ENCODE data around the gene KAT7. TPM values are rescaled to one million over a fixed set of nuclear protein-coding genes. Genes with fewer than 3 reads are reported as not detected.

KAT7 gene
- polyA plus RNA-seq, 3 donors: 17.5 to 28.1 (median 18.1) TPM

- Mint-ChIP-seq H3K9me3 (peaks cover 0 to 2% (median 1%) of the 10 kb centered on the region in 7 donors), H3K4me1 (peaks cover 60% of the 10 kb centered on the region), H3K36me3 (peaks cover 4 to 26% of the 10 kb centered on the region in 2 donors), H3K4me3 (no peak overlapping the region), H3K27ac (peak overlapping the region in 4 of 7 donors; percentile 3 to 66 (median 38)), H3K27me3 (ENCODE audit: low read depth in 3 of 3) (peaks cover 0 to 2% (median 0%) of the 10 kb centered on the region in 3 donors)
- H4K20me1 ChIP-seq (ENCODE audit: insufficient read depth, low read length): peaks cover 27% of the 10 kb centered on the region
- no peak for DNase-seq
- no peaks in the 10 kb centered on the region for H3K9me3 ChIP-seq (replicated peaks in 1 of 2; ENCODE audit: control insufficient read depth in 1 of 2, insufficient read depth in 1 of 2, low read length in 2 of 2)
- no peak overlapping the region for H3K4me2 ChIP-seq (replicated peaks; ENCODE audit: extremely low read depth, low read length, poor library complexity, severe bottlenecking)
- no peaks in the 10 kb centered on the region for H3K27me3 ChIP-seq (ENCODE audit: control insufficient read depth in 2 of 2, insufficient read depth in 2 of 2, low read length in 2 of 2)
- H3K4me1 ChIP-seq (ENCODE audit: control insufficient read depth in 1 of 2, insufficient read depth in 2 of 2, low read length in 2 of 2): peaks cover 32 to 51% of the 10 kb centered on the region in 2 donors
- no peak overlapping the region for H3K9ac ChIP-seq (ENCODE audit: insufficient read depth, low read length, poor library complexity, severe bottlenecking)
- H3K79me2 ChIP-seq (ENCODE audit: insufficient read depth, low read length): peaks cover 77% of the 10 kb centered on the region
- no peak overlapping the region for H3K4me3 ChIP-seq (replicated peaks in 1 of 3; ENCODE audit: low read depth in 2 of 3, low read length in 3 of 3)
- H3K36me3 ChIP-seq (replicated peaks in 1 of 2; ENCODE audit: control insufficient read depth in 1 of 2, insufficient read depth in 2 of 2, low read length in 2 of 2): peaks cover 10 to 12% of the 10 kb centered on the region in 2 donors
- no peak overlapping the region for H3K27ac ChIP-seq (ENCODE audit: low read depth in 1 of 2, low read length in 2 of 2)
- TF ChIP-seq, protein P1, sequence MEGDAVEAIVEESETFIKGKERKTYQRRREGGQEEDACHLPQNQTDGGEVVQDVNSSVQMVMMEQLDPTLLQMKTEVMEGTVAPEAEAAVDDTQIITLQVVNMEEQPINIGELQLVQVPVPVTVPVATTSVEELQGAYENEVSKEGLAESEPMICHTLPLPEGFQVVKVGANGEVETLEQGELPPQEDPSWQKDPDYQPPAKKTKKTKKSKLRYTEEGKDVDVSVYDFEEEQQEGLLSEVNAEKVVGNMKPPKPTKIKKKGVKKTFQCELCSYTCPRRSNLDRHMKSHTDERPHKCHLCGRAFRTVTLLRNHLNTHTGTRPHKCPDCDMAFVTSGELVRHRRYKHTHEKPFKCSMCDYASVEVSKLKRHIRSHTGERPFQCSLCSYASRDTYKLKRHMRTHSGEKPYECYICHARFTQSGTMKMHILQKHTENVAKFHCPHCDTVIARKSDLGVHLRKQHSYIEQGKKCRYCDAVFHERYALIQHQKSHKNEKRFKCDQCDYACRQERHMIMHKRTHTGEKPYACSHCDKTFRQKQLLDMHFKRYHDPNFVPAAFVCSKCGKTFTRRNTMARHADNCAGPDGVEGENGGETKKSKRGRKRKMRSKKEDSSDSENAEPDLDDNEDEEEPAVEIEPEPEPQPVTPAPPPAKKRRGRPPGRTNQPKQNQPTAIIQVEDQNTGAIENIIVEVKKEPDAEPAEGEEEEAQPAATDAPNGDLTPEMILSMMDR (IDR thresholded peaks at IDR 0.05): no peak
- H2AFZ ChIP-seq (ENCODE audit: insufficient read depth, low read depth, low read length, poor library complexity, severe bottlenecking): no peak overlapping the region
- intact Hi-C loops (cut with micrococcal nuclease): loop anchor here in 1 of 2 donors (5.0 kb wide), 1 partner anchor 34 kb away; no protein-coding TSS in a partner anchor
- 40% methylated on average over 3 of the region's 6 CpGs for WGBS (ENCODE audit: insufficient coverage)
Measured at GRCh38 chr17:49760932-49761558, 27.4 kb upstream of the KAT7 start.

DNA sequence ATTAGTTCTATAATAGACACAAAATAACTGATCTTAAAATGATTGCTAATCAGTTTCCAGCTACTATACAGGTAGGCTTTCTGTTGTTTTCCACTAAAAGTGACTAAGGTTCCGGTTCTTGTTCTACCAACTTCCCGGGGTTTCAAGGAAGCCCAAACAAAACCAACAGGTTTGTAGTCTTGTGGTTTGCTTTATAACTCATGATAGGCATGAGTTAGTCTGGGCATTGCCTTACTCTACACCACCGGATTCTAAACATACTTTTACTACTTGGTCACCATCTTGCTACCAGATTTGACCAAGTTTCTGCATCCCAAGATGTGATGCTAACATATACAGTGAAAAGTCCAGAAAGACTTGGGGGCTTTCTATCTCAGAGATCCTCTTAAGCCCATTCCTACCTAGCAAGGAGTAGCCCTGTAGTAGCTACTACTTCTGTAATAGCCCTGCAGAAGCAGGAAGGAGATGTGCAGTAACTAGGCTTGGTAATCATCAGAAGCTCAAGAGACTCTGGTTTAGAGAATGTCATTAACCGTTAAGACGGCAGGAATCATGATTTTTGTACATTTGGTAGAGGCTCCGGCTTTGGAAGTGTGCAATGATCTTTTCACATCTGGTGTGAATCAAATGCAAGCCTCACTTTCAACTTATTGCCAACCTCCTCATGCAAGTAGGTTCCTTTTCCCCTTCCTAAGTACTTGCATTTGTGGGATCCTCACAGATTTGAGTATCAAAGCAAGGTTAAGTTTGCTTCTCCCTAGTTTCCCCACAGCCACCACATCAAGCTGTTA, 26.1 kb upstream of the KAT7 start:
- peaks cover 0 to 2% (median 0%) of the 10 kb centered on the region in 3 donors for H3K27me3 Mint-ChIP-seq (ENCODE audit: low read depth in 3 of 3)
- peak overlapping the region; percentile 95 for H3K4me2 ChIP-seq (replicated peaks; ENCODE audit: extremely low read depth, low read length, poor library complexity, severe bottlenecking)
- peak overlapping the region; percentile 60 for H3K9ac ChIP-seq (ENCODE audit: insufficient read depth, low read length, poor library complexity, severe bottlenecking)
- H3K79me2 ChIP-seq (ENCODE audit: insufficient read depth, low read length): peaks cover 64% of the 10 kb centered on the region
- no peaks in the 10 kb centered on the region for H3K27me3 ChIP-seq (ENCODE audit: control insufficient read depth in 2 of 2, insufficient read depth in 2 of 2, low read length in 2 of 2)
- intact Hi-C loops (cut with micrococcal nuclease): loop anchor here (2.0 to 5.0 kb wide), 2 partner anchors 35 to 54 kb away; no protein-coding TSS in a partner anchor
- peak overlapping the region; percentile 71 to 97 (median 82) for H3K4me3 ChIP-seq (replicated peaks in 1 of 3; ENCODE audit: low read depth in 2 of 3, low read length in 3 of 3)
- H3K36me3 ChIP-seq (replicated peaks in 1 of 2; ENCODE audit: control insufficient read depth in 1 of 2, insufficient read depth in 2 of 2, low read length in 2 of 2): peaks cover 5 to 7% of the 10 kb centered on the region in 2 donors
- H3K9me3 ChIP-seq (replicated peaks in 1 of 2; ENCODE audit: control insufficient read depth in 1 of 2, insufficient read depth in 1 of 2, low read length in 2 of 2): no peaks in the 10 kb centered on the region
- H3K27ac Mint-ChIP-seq: peak overlapping the region; percentile 58 to 91 (median 83)
- DNase-seq: no peak
- peaks cover 0 to 2% (median 1%) of the 10 kb centered on the region in 7 donors for H3K9me3 Mint-ChIP-seq
- TF ChIP-seq, protein P1 (IDR thresholded peaks at IDR 0.05): no peak
- H3K4me1 Mint-ChIP-seq: peaks cover 53% of the 10 kb centered on the region
- H3K4me3 Mint-ChIP-seq: peak overlapping the region; percentile 92 to 96
- H3K36me3 Mint-ChIP-seq: peaks cover 3 to 14% of the 10 kb centered on the region in 2 donors
- 0% methylated on average over 1 of the region's 6 CpGs for WGBS (ENCODE audit: insufficient coverage)
- peak overlapping the region; percentile 43 for H2AFZ ChIP-seq (ENCODE audit: insufficient read depth, low read depth, low read length, poor library complexity, severe bottlenecking)
- peaks cover 32 to 53% of the 10 kb centered on the region in 2 donors for H3K4me1 ChIP-seq (ENCODE audit: control insufficient read depth in 1 of 2, insufficient read depth in 2 of 2, low read length in 2 of 2)
- H4K20me1 ChIP-seq (ENCODE audit: insufficient read depth, low read length): peaks cover 21% of the 10 kb centered on the region
- H3K27ac ChIP-seq (ENCODE audit: low read depth in 1 of 2, low read length in 2 of 2): peak overlapping the region in 1 of 2 donors; percentile 53

Measured in CD14-positive monocyte (primary cell).